ENCODE data around the gene TCEAL1.
A peak's percentile ranks its signal among the peaks of the same experiment; 100 is the strongest.

GRCh38 chrX:103629318-103630170 is 769 bp downstream of the TCEAL1 start:
- TF ChIP-seq POLR2A (IDR thresholded peaks at IDR 0.05) (peak; percentile 47 to 61), CTCF (IDR thresholded peaks at IDR 0.05) (peak; percentile 44 to 74 (median 50))
